GM23338 (cell line): ENCODE results near the gene LSM3.

ENCODE experiments used
- CREB1 ChIP-seq: fragments of 250-450 bp; sonication (Bioruptor Pico); IDR thresholded peaks from 2 replicates; pipeline ENCODE4 v1.5.0; 2020; ENCODE audit warnings: low read depth, mild to moderate bottlenecking, moderate library complexity
- EZH2 ChIP-seq: fragments of 200-600 bp; sonication (generic); IDR thresholded peaks from one replicate; pipeline ENCODE4 v1.8.0; 2017; ENCODE audit warnings: antibody characterized with exemption, mild to moderate bottlenecking, low read depth; ENCODE audit not compliant: unreplicated experiment
- EZH2phosphoT487 ChIP-seq: fragments of 200-600 bp; sonication (generic); IDR thresholded peaks from one replicate; pipeline ENCODE4 v1.8.1; 2018; ENCODE audit warnings: antibody characterized with exemption; ENCODE audit not compliant: unreplicated experiment
- JUNB ChIP-seq: IDR thresholded peaks from one replicate; pipeline ENCODE4 v1.6.1; 2016; ENCODE audit warnings: antibody characterized with exemption; ENCODE audit not compliant: unreplicated experiment
- NANOG ChIP-seq: IDR thresholded peaks from 2 replicates; pipeline ENCODE4 v1.6.1; 2016; ENCODE audit warnings: antibody characterized with exemption, borderline replicate concordance
- POLR2AphosphoS5 ChIP-seq: IDR thresholded peaks from 2 replicates; pipeline ENCODE4 v1.6.1; 2016; ENCODE audit warnings: antibody characterized with exemption, low read depth
- STAT1 ChIP-seq: IDR thresholded peaks from one replicate; pipeline ENCODE4 v1.6.1; 2016; ENCODE audit warnings: antibody characterized with exemption; ENCODE audit not compliant: unreplicated experiment
- ZNF114 ChIP-seq: fragments of 250-450 bp; sonication (Bioruptor Pico); IDR thresholded peaks from 2 replicates; pipeline ENCODE4 v1.5.0; 2020; ENCODE audit warnings: mild to moderate bottlenecking, moderate library complexity
- ZNF331 ChIP-seq: fragments of 250-450 bp; sonication (Bioruptor Pico); IDR thresholded peaks from 2 replicates; pipeline ENCODE4 v1.5.0; 2020; ENCODE audit warnings: low read depth, mild to moderate bottlenecking, moderate library complexity
- TF ChIP-seq, protein P1 (sequence below), 2 experiments: fragments of 200-600 bp in 1 of 2; sonication (generic) in 1 of 2; conservative IDR thresholded peaks; 2 replicates each; pipeline versions ENCODE4 v1.5.1 to v1.6.1; 2016 to 2017; ENCODE audit warnings: antibody characterized with exemption in 2 of 2, low read depth in 2 of 2, mild to moderate bottlenecking in 2 of 2, moderate library complexity in 1 of 2
- TF ChIP-seq, protein P2 (sequence below): IDR thresholded peaks from one replicate; pipeline ENCODE4 v1.6.1; 2018; ENCODE audit warnings: antibody characterized with exemption; ENCODE audit not compliant: unreplicated experiment
- TF ChIP-seq, protein P3 (sequence below): IDR thresholded peaks from 2 replicates; pipeline ENCODE4 v1.6.1; 2016; ENCODE audit warnings: antibody characterized with exemption
- TF ChIP-seq, protein P4 (sequence below): fragments of 250-450 bp; sonication (Bioruptor Pico); IDR thresholded peaks from 2 replicates; pipeline ENCODE4 v1.5.0; 2020; ENCODE audit warnings: mild to moderate bottlenecking, moderate library complexity

DNA sequence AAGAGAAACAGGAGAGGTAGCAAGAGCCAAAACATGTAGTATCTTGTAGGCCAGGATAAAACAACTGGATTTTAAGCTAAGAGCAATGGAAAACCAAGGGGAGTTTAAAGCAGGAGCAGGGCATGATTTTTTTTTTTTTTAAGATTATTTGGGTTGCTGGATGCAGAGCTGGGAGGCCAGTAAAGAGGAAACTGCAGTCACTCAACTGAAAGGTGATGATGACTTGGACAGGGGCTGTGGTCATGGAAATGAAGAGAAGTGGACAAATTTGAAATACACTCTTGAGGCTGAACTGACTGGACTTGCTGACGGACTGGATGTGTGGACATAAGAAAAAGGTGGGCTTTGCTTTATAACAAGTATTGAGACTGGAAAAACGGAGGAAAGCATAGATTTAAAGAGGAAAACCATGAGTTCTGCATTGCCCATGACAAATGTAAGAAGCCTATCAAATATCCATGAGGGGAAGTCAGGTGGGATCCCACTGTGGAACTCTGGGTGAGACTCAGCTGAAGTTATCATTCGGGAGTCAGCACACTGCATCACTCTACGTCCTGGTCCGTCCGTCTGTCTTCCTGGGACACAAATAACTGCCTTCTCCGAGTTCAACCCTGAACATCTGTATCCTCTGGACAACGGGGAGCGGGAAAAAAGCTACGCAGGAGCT lies 904 bp upstream of the LSM3 start:
- TF ChIP-seq POLR2AphosphoS5 (no peak), CREB1 (CRISPR knock-in tag) (no peak), EZH2phosphoT487 (no peak), EZH2 (no peak), ZNF331 (no peak), JUNB (no peak), NANOG (no peak), ZNF114 (CRISPR knock-in tag) (no peak), STAT1 (no peak)
- TF ChIP-seq, protein P1, sequence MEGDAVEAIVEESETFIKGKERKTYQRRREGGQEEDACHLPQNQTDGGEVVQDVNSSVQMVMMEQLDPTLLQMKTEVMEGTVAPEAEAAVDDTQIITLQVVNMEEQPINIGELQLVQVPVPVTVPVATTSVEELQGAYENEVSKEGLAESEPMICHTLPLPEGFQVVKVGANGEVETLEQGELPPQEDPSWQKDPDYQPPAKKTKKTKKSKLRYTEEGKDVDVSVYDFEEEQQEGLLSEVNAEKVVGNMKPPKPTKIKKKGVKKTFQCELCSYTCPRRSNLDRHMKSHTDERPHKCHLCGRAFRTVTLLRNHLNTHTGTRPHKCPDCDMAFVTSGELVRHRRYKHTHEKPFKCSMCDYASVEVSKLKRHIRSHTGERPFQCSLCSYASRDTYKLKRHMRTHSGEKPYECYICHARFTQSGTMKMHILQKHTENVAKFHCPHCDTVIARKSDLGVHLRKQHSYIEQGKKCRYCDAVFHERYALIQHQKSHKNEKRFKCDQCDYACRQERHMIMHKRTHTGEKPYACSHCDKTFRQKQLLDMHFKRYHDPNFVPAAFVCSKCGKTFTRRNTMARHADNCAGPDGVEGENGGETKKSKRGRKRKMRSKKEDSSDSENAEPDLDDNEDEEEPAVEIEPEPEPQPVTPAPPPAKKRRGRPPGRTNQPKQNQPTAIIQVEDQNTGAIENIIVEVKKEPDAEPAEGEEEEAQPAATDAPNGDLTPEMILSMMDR (conservative IDR thresholded peaks at IDR 0.05; ENCODE audit: low read depth in 2 of 2) = no peak
- TF ChIP-seq, protein P2, sequence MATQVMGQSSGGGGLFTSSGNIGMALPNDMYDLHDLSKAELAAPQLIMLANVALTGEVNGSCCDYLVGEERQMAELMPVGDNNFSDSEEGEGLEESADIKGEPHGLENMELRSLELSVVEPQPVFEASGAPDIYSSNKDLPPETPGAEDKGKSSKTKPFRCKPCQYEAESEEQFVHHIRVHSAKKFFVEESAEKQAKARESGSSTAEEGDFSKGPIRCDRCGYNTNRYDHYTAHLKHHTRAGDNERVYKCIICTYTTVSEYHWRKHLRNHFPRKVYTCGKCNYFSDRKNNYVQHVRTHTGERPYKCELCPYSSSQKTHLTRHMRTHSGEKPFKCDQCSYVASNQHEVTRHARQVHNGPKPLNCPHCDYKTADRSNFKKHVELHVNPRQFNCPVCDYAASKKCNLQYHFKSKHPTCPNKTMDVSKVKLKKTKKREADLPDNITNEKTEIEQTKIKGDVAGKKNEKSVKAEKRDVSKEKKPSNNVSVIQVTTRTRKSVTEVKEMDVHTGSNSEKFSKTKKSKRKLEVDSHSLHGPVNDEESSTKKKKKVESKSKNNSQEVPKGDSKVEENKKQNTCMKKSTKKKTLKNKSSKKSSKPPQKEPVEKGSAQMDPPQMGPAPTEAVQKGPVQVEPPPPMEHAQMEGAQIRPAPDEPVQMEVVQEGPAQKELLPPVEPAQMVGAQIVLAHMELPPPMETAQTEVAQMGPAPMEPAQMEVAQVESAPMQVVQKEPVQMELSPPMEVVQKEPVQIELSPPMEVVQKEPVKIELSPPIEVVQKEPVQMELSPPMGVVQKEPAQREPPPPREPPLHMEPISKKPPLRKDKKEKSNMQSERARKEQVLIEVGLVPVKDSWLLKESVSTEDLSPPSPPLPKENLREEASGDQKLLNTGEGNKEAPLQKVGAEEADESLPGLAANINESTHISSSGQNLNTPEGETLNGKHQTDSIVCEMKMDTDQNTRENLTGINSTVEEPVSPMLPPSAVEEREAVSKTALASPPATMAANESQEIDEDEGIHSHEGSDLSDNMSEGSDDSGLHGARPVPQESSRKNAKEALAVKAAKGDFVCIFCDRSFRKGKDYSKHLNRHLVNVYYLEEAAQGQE = no peak
- TF ChIP-seq, protein P3, sequence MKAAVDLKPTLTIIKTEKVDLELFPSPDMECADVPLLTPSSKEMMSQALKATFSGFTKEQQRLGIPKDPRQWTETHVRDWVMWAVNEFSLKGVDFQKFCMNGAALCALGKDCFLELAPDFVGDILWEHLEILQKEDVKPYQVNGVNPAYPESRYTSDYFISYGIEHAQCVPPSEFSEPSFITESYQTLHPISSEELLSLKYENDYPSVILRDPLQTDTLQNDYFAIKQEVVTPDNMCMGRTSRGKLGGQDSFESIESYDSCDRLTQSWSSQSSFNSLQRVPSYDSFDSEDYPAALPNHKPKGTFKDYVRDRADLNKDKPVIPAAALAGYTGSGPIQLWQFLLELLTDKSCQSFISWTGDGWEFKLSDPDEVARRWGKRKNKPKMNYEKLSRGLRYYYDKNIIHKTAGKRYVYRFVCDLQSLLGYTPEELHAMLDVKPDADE = no peak
- TF ChIP-seq, protein P4, sequence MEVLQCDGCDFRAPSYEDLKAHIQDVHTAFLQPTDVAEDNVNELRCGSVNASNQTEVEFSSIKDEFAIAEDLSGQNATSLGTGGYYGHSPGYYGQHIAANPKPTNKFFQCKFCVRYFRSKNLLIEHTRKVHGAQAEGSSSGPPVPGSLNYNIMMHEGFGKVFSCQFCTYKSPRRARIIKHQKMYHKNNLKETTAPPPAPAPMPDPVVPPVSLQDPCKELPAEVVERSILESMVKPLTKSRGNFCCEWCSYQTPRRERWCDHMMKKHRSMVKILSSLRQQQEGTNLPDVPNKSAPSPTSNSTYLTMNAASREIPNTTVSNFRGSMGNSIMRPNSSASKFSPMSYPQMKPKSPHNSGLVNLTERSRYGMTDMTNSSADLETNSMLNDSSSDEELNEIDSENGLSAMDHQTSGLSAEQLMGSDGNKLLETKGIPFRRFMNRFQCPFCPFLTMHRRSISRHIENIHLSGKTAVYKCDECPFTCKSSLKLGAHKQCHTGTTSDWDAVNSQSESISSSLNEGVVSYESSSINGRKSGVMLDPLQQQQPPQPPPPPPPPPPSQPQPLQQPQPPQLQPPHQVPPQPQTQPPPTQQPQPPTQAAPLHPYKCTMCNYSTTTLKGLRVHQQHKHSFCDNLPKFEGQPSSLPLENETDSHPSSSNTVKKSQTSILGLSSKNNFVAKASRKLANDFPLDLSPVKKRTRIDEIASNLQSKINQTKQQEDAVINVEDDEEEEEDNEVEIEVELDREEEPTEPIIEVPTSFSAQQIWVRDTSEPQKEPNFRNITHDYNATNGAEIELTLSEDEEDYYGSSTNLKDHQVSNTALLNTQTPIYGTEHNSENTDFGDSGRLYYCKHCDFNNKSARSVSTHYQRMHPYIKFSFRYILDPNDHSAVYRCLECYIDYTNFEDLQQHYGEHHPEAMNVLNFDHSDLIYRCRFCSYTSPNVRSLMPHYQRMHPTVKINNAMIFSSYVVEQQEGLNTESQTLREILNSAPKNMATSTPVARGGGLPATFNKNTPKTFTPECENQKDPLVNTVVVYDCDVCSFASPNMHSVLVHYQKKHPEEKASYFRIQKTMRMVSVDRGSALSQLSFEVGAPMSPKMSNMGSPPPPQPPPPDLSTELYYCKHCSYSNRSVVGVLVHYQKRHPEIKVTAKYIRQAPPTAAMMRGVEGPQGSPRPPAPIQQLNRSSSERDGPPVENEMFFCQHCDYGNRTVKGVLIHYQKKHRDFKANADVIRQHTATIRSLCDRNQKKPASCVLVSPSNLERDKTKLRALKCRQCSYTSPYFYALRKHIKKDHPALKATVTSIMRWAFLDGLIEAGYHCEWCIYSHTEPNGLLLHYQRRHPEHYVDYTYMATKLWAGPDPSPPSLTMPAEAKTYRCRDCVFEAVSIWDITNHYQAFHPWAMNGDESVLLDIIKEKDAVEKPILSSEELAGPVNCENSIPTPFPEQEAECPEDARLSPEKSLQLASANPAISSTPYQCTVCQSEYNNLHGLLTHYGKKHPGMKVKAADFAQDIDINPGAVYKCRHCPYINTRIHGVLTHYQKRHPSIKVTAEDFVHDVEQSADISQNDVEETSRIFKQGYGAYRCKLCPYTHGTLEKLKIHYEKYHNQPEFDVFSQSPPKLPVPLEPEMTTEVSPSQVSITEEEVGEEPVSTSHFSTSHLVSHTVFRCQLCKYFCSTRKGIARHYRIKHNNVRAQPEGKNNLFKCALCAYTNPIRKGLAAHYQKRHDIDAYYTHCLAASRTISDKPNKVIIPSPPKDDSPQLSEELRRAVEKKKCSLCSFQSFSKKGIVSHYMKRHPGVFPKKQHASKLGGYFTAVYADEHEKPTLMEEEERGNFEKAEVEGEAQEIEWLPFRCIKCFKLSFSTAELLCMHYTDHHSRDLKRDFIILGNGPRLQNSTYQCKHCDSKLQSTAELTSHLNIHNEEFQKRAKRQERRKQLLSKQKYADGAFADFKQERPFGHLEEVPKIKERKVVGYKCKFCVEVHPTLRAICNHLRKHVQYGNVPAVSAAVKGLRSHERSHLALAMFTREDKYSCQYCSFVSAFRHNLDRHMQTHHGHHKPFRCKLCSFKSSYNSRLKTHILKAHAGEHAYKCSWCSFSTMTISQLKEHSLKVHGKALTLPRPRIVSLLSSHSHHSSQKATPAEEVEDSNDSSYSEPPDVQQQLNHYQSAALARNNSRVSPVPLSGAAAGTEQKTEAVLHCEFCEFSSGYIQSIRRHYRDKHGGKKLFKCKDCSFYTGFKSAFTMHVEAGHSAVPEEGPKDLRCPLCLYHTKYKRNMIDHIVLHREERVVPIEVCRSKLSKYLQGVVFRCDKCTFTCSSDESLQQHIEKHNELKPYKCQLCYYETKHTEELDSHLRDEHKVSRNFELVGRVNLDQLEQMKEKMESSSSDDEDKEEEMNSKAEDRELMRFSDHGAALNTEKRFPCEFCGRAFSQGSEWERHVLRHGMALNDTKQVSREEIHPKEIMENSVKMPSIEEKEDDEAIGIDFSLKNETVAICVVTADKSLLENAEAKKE (CRISPR knock-in tag) = no peak
